ENCODE measurements around the gene CCL21.

- TF ChIP-seq CTCF (IDR thresholded peaks at IDR 0.05; ENCODE audit: insufficient read depth, low read length) (no peak), SPI1 (IDR thresholded peaks at IDR 0.05; ENCODE audit: borderline replicate concordance, low read depth) (no peak), REST (IDR thresholded peaks at IDR 0.05; ENCODE audit: insufficient replicate concordance, low read depth) (no peak), POLR2AphosphoS5 (IDR thresholded peaks at IDR 0.05; ENCODE audit: low read depth) (no peak), GABPA (IDR thresholded peaks at IDR 0.05; ENCODE audit: low read depth) (no peak)
Observed at GRCh38 chr9:34686732-34687131, 23.2 kb downstream of the CCL21 start.
